GM21381 (cell line): ENCODE results near the gene TSKS.
"Not testable (repeated sequence)": the region's sequence is repeated elsewhere in the genome, so short reads cannot be mapped to it uniquely, and the experiment has no call there.

Experiments used
- ATAC-seq: cut with Tn5 transposase; IDR thresholded peaks from one replicate; pipeline ENCODE4 v1.9.1; 2021; ENCODE audit warnings: mild to moderate bottlenecking, moderate library complexity; ENCODE audit not compliant: unreplicated experiment

TSKS gene

DNA sequence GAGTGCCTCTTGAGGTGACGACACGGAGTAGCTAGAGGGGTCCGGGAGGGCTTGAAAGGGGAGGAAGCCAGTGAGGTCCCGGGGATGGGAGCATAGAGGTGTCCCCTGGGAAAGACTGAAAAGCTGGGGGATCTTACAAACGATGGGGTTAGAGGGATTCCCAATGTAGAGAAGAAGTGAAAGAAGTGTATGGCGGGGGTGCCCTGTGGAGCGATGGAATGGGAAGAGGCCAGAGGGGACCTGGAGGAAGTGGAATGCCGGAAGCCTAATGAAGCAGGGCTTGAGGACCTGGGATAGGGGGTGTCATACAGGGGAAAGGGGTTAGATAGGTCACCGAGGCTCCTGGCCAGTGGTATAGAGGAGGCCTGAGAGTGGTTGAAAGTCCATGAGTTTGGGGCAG lies 4.3 kb upstream of the TSKS start:
- no peak for ATAC-seq

GRCh38 chr19:49766930-49767299 lies 3.8 kb upstream of the TSKS start, which contains the start of gene AP2A1:
Gene AP2A1, plus strand, starts transcription at chr19:49767001. Its CDS starts 133 bp downstream, at chr19:49767134.
- no peak for ATAC-seq

DNA sequence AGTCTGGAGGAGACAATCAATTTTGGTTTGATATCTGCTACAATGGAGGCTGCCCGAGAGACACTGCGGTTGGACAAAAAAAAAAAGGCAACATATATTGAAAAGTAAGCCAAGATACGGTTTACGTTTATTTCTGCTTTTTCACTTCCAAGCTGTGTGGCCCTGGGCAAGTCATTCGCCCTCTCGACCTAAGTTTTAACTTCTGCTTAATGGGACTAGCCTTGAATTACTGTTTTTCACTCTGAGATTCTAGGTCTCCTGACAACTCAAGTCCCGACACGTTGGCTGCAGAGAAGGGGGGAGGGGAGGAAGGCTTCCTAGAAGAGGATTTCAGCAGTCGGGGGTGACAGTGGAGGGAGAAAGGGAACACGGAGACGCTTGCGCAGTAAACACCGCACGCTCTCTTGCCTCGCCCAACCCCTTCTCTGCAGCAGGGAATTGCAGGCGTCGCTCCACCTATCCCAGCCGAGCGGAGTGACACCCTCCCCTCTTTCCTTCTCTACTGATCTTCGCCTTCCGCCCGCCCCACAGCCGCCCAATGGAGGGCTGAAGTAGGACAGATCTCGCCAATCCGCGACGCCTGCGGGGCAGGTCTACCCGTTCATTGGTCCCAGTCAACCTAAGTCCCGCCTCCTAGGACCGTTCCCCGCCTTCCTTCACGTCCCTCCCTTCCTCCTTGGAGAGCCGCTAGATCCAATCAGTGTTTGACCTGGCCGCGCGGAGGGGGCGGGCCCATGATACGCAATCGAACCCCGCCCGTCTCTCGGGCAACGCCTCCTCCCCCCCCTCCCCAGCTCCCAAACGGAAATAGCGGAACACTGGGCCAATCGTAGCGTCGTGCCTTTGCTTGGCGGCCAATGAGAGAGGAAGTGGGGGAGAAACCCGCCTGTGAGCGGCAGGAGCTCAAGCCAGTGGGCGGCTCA lies 3.2 kb upstream of the TSKS start:
- peak; percentile 83 for ATAC-seq

DNA sequence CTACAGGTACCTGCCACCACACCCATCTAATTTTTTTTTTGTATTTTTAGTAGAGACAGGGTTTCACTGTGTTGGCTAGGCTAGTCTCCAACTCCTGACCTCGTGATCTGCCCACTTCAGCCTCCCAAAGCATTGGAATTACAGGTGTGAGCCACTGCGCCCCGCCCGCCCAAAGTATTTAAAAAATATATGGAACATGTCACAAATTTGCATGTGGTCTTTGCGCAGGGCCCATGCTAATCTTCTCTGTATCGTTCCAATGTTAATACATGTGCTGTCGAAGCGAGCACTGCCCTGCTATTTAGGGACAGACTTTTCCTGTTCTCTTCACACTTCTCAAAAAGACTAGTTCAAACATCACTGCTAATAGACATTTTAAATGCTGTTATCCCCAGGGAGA lies 1.2 kb upstream of the TSKS start:
- ATAC-seq = no peak

- ATAC-seq = no peak
Measured at GRCh38 chr19:49761625-49762311, 1.3 kb downstream of the TSKS start.

- no peak for ATAC-seq
Measured at GRCh38 chr19:49761249-49761624, 1.9 kb downstream of the TSKS start.

DNA sequence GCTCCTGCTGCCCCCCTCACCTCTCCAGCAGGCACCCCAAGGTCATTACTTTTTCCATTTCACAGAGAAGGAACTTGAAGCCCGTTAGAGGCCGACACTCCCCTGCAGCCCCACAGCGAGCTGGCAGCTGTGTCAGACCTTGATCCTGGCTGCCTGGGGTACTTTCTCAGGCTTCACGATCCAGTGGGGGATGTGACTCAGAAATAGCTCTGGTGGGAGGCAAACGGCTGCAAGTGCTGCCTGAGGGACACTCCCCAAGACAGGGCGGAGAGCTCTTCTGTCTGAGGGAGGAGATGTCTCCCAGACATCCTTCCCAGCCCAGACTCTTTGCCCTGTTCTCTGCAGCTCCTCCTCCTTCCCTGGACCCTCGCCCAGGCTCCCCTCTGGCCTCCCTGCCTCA lies 4.8 kb downstream of the TSKS start:
- ATAC-seq = no peak

GRCh38 chr19:49755956-49756355 lies 7.2 kb downstream of the TSKS start:
- ATAC-seq = no peak

GRCh38 chr19:49752701-49753100 lies 10.4 kb downstream of the TSKS start:
- no peak for ATAC-seq

- ATAC-seq = no peak
Measured at GRCh38 chr19:49749771-49750170, 13.3 kb downstream of the TSKS start.

DNA sequence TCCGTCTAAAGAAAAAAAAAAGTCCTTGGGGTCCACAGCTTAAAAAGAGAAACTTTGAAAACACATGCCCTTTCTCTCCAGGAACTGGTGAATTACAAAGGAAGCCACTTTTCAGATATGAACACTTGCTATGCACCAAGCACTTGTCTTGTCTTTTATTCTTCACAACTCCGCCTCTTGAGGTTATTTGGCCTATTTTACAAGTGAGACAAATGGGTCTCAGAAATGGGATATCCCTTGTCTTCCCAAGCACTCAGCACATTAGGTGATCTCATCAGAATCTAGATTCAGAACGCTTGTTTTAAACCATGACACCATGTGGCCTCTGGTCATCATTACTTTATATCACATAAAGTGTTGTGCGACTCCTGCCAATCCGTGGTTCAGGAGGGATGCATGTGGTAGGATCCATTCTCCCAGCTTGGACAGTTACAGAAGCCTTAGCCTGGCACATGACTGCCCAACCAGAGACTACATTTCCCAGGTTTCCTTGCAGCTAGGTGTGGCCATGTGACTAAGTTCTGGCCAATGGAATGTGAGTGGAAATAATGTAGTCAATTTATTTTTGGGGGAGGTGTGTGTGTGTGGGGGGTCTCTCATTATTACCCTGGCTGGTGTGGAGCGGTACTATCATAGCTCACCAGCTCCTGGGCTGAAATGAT lies 13.9 kb downstream of the TSKS start:
- no peak for ATAC-seq

GRCh38 chr19:49746206-49746958 lies 16.7 kb downstream of the TSKS start:
- no peak for ATAC-seq

DNA sequence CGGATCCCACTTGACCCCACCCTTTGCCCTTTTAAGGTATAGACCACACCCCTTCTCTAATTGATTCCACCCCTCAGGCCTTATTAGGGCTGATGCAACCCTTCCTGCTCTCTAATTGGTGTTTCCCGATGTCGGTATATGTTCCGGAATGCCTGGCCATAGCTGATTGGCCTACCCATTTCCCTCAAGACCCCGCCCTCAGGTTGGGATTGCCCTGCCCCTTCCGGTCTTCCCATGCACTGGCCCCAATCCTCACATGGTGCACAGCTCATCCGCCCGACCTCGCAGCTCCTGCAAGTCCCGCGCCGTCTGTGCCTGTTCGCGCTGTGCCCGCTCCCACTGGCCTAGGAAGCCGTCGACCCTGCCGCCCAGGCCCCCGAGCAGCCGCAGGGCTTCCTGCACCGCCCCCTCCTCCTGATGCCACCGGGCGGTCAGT lies 18.1 kb downstream of the TSKS start:
- ATAC-seq = no peak

DNA sequence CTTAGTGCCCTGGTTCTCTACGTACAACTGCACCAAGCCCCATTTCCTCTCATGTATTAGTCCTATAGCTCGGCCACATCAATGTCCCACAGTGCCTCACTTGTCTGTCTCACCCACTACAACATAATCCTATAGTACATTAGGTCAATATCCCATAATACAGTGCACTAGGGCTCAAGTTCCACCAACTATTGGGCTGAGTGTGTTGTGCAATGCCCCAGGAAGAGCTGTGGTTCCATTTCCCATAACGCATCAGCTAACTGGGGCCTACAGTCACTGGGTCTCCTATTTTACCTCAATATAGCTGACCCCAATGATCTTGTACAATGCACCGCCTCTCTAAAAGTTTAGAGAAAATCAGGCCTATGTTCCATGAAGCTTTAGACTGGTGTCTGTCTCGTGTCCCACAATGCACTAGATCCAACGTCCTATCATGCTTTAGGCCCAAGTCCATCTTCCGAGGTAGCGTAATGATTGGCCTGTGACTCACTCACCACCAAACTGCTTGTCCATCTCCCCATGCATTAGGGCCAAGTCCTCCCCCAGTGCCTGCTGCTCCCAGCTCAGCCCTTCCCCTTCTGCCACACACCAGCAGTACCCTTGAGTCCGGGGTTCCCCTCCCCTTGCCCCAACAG lies 21.8 kb downstream of the TSKS start:
- no peak for ATAC-seq

DNA sequence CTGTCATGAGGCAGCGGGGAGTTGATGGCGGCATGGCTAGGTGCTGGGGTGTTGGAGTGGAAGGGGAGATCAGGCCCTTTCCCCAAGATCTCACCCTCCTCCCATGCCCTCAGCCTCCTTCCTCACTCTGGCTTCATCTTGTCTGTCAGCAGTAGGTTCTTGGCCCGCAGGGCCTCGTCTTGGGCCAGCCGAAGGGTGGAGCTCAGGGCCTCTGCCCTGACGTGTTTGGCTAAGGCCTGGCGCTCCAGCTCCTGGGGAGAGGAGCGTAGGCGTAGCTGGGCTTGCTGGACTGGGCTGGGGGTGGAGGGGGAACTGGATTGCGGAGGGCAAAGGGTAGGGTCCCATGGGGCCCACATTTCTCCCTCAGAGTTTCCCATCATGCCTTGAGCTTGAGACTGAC lies 23.2 kb downstream of the TSKS start:
- ATAC-seq = no peak

- ATAC-seq = no peak
Measured at GRCh38 chr19:49739098-49739497, 24.0 kb downstream of the TSKS start.

- ATAC-seq = no peak
Measured at GRCh38 chr19:49738268-49738667, 24.8 kb downstream of the TSKS start.

- ATAC-seq = no peak
Measured at GRCh38 chr19:49730166-49730565, 32.9 kb downstream of the TSKS start.

DNA sequence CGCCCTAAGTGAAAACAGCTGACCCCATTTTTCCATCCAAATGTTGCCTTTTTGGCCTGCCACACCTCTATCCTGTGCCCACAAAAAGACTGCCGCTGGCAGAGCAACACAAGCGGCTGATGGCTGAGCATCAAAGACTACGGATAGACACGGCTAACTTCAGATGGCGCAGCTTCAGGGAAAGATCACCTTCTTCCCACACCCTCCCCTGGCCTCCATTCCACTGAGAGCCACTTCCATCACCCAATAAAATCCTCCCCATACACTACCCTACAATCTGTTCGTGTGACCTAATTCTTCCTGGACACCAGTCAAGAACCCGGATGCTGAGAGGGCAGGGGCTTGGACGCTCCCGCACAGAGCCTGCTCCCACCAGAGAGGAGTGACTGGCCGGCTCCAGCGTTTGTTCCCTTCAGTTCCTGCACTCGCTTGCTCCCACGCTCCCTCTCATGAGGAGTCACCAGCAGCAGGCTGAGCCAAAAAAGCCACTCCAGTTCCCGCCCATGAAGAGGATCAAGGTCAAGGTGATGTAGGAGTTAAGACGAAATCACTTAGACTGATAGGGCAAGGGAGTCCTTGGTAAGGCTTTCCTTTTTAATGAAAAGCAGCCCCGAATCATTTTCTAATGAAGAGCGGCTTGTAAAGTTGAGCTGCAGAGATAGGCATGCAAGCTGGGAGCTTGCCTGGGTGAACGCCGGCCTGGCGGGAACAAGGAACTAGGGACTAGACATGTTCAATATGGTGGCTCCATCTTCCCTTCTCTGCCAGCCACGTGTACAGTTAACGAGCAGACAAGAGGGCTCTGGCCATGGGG lies 35.7 kb downstream of the TSKS start:
- no peak for ATAC-seq

GRCh38 chr19:49719420-49719819 lies 43.7 kb downstream of the TSKS start:
- ATAC-seq = not testable (repeated sequence)
